Measurements from ENCODE around the gene POLD4. TPM values are rescaled to one million over a fixed set of nuclear protein-coding genes. Genes with fewer than 3 reads are reported as not detected.

Gene POLD4
- total RNA-seq, 3 donors from 2014 or later, result 130 to 266 (median 201) TPM

GRCh38 chr11:67366961-67367760 lies 13.8 kb upstream of the POLD4 start:
- DNase-seq (peak in 1 of 3 donors; percentile 58), ATAC-seq (peak; percentile 18)
- Histone ChIP-seq H3K4me1 (ENCODE audit: low read depth) (peaks cover 20% of the 10 kb centered on the region), H3K4me3 (no peak overlapping the region), H3K36me3 (ENCODE audit: low read depth) (no peaks in the 10 kb centered on the region), H3K9me3 (no peaks in the 10 kb centered on the region)
- intact Hi-C loops (cut with DNase I, micrococcal nuclease), result no loop called here
- TF ChIP-seq, protein P1, sequence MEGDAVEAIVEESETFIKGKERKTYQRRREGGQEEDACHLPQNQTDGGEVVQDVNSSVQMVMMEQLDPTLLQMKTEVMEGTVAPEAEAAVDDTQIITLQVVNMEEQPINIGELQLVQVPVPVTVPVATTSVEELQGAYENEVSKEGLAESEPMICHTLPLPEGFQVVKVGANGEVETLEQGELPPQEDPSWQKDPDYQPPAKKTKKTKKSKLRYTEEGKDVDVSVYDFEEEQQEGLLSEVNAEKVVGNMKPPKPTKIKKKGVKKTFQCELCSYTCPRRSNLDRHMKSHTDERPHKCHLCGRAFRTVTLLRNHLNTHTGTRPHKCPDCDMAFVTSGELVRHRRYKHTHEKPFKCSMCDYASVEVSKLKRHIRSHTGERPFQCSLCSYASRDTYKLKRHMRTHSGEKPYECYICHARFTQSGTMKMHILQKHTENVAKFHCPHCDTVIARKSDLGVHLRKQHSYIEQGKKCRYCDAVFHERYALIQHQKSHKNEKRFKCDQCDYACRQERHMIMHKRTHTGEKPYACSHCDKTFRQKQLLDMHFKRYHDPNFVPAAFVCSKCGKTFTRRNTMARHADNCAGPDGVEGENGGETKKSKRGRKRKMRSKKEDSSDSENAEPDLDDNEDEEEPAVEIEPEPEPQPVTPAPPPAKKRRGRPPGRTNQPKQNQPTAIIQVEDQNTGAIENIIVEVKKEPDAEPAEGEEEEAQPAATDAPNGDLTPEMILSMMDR (IDR thresholded peaks at IDR 0.05), result no peak

GRCh38 chr11:67366546-67366945 lies 13.2 kb upstream of the POLD4 start:
- TF ChIP-seq, protein P1 (IDR thresholded peaks at IDR 0.05), result no peak
- Histone ChIP-seq H3K4me3 (no peak overlapping the region), H3K4me1 (ENCODE audit: low read depth) (peaks cover 14% of the 10 kb centered on the region), H3K9me3 (no peaks in the 10 kb centered on the region), H3K36me3 (ENCODE audit: low read depth) (no peaks in the 10 kb centered on the region)
- intact Hi-C loops (cut with DNase I, micrococcal nuclease), result no loop called here
- DNase-seq (no peak), ATAC-seq (no peak)

DNA sequence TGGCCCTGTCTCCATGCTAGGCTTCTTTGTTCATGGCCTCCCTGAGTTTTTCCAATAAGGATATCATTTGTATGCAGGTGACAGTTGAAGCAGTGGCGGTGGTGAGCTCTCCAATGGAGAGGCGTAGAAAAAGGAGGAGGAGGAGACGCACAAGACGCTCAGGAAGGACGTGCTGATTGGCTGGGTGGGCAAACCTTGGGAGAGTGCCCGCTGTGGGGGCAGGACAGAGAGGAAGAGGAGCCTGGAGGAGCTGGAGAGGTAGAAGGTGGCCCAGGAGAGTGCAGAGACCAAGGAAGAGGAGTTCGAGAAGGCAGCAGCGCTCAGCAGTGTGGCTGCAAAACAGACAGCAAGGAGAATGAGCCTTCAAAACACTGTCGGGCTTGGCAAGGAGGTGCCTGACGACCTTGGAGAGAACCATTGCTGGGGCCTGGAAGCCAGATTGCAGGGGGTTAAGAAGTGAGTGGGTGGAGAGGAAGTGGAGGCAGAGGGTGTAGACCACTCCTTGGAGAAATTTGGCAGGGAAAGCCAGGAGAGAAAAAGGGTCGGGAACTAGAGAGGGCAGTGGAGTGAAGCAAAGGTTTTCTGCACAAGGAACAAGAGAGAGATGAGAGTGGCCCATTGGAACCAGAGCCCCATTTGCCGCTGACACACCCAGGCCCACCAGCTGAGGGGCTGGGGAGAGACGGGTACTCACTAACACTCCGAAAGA lies 12.5 kb upstream of the POLD4 start:
- Histone ChIP-seq H3K4me3 (no peak overlapping the region), H3K4me1 (ENCODE audit: low read depth) (peaks cover 10% of the 10 kb centered on the region), H3K9me3 (no peaks in the 10 kb centered on the region), H3K36me3 (ENCODE audit: low read depth) (no peaks in the 10 kb centered on the region)
- TF ChIP-seq, protein P1 (IDR thresholded peaks at IDR 0.05), result no peak
- intact Hi-C loops (cut with DNase I, micrococcal nuclease), result no loop called here
- no peak for ATAC-seq
- no peak for DNase-seq

GRCh38 chr11:67364783-67365722 lies 11.7 kb upstream of the POLD4 start:
- peaks cover 9% of the 10 kb centered on the region for H3K4me1 ChIP-seq (ENCODE audit: low read depth)
- intact Hi-C loops (cut with DNase I, micrococcal nuclease), result no loop called here
- peak; percentile 36 for ATAC-seq
- H3K36me3 ChIP-seq (ENCODE audit: low read depth), result no peaks in the 10 kb centered on the region
- no peaks in the 10 kb centered on the region for H3K9me3 ChIP-seq
- H3K4me3 ChIP-seq, result no peak overlapping the region
- no peak for DNase-seq
- TF ChIP-seq, protein P1 (IDR thresholded peaks at IDR 0.05), result no peak

DNA sequence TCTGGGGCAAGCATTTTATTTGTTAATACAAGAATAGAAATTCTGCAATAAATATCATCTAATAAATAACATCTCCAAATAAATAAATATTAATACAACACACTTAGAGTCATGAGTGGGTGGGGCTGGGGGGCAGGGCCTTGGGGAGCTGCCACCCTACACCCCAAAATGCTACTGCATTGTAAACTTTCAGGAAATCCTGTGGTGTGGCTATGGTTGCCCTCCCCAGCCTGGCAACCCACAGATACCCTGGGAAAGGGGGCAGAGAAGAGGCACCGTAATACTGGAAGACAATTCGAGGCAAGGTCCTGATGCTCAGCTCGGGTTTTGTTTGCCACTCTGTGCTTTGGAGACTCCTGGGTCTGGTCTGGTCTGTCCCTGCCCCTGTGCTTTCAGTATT lies 10.8 kb upstream of the POLD4 start:
- no peaks in the 10 kb centered on the region for H3K36me3 ChIP-seq (ENCODE audit: low read depth)
- intact Hi-C loops (cut with DNase I, micrococcal nuclease), result no loop called here
- H3K4me1 ChIP-seq (ENCODE audit: low read depth), result peaks cover 9% of the 10 kb centered on the region
- no peak overlapping the region for H3K4me3 ChIP-seq
- TF ChIP-seq, protein P1 (IDR thresholded peaks at IDR 0.05), result no peak
- DNase-seq (no peak), ATAC-seq (no peak)
- H3K9me3 ChIP-seq, result no peaks in the 10 kb centered on the region
